ENCODE results near the gene TNNT3.

- TF ChIP-seq, protein P1, sequence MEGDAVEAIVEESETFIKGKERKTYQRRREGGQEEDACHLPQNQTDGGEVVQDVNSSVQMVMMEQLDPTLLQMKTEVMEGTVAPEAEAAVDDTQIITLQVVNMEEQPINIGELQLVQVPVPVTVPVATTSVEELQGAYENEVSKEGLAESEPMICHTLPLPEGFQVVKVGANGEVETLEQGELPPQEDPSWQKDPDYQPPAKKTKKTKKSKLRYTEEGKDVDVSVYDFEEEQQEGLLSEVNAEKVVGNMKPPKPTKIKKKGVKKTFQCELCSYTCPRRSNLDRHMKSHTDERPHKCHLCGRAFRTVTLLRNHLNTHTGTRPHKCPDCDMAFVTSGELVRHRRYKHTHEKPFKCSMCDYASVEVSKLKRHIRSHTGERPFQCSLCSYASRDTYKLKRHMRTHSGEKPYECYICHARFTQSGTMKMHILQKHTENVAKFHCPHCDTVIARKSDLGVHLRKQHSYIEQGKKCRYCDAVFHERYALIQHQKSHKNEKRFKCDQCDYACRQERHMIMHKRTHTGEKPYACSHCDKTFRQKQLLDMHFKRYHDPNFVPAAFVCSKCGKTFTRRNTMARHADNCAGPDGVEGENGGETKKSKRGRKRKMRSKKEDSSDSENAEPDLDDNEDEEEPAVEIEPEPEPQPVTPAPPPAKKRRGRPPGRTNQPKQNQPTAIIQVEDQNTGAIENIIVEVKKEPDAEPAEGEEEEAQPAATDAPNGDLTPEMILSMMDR (conservative IDR thresholded peaks at IDR 0.05), result no peak
- TF ChIP-seq EZH2 (IDR thresholded peaks at IDR 0.05; ENCODE audit: low read depth), result no peak
These were observed 27.4 kb downstream of the TNNT3 start, which contains the start of gene MRPL23 for GRCh38 chr11:1946812-1947484.
